PFSK-1 (cell line): ENCODE results near the gene OSBPL2.

ENCODE experiments used
- FOXP2 ChIP-seq: optimal IDR thresholded peaks from 2 replicates; pipeline ENCODE3; 2011; ENCODE audit warnings: borderline replicate concordance, control low read depth, inconsistent platforms; ENCODE audit not compliant: insufficient read depth; ENCODE audit errors: extremely low read length, extremely low read depth
- POLR2AphosphoS5 ChIP-seq: IDR thresholded peaks from 2 replicates; pipeline ENCODE4 v1.6.1; 2012; ENCODE audit warnings: low read depth, mild to moderate bottlenecking, control low read depth, low read length, moderate library complexity
- SIN3A ChIP-seq: IDR thresholded peaks from 2 replicates; pipeline ENCODE4 v1.6.1; 2012; ENCODE audit warnings: mild to moderate bottlenecking, low read length, moderate library complexity, borderline replicate concordance; ENCODE audit not compliant: insufficient read depth
- TAF1 ChIP-seq: IDR thresholded peaks from 2 replicates; pipeline ENCODE4 v1.6.1; 2012; ENCODE audit warnings: low read length, control low read depth, borderline replicate concordance; ENCODE audit not compliant: insufficient read depth
- TF ChIP-seq, protein P1 (sequence below), 2 experiments: IDR thresholded peaks; 2 replicates each; pipeline versions ENCODE4 v1.6.1 to v1.8.0; 2011 to 2012; ENCODE audit warnings: low read depth in 2 of 2, low read length in 2 of 2, control low read depth in 1 of 2, inconsistent platforms in 1 of 2, mild to moderate bottlenecking in 1 of 2, moderate library complexity in 1 of 2; ENCODE audit not compliant: insufficient read depth in 1 of 2

OSBPL2 gene

DNA sequence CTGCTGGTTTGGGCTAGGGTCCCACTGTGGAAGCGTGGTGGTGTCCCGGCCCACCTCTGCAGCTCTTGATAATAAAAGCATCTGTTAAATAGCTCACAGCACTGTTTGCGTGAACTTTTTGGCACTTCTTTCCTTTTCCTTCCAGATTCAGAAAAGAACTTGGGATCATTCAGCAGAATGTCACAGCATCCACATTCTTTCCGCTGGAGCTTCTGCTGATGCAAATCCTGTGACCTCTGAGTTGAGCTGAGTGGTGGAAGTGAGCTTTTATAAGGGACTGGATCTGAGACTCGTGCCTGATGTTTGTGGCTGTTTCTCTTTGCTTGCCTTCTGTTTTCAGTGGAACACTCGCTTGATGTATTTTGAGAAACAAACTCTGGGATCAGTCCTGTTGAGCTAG, 3.9 kb downstream of the OSBPL2 start:
- TF ChIP-seq FOXP2: no peak
- TF ChIP-seq TAF1: no peak
- TF ChIP-seq POLR2AphosphoS5: no peak
- TF ChIP-seq, protein P1, sequence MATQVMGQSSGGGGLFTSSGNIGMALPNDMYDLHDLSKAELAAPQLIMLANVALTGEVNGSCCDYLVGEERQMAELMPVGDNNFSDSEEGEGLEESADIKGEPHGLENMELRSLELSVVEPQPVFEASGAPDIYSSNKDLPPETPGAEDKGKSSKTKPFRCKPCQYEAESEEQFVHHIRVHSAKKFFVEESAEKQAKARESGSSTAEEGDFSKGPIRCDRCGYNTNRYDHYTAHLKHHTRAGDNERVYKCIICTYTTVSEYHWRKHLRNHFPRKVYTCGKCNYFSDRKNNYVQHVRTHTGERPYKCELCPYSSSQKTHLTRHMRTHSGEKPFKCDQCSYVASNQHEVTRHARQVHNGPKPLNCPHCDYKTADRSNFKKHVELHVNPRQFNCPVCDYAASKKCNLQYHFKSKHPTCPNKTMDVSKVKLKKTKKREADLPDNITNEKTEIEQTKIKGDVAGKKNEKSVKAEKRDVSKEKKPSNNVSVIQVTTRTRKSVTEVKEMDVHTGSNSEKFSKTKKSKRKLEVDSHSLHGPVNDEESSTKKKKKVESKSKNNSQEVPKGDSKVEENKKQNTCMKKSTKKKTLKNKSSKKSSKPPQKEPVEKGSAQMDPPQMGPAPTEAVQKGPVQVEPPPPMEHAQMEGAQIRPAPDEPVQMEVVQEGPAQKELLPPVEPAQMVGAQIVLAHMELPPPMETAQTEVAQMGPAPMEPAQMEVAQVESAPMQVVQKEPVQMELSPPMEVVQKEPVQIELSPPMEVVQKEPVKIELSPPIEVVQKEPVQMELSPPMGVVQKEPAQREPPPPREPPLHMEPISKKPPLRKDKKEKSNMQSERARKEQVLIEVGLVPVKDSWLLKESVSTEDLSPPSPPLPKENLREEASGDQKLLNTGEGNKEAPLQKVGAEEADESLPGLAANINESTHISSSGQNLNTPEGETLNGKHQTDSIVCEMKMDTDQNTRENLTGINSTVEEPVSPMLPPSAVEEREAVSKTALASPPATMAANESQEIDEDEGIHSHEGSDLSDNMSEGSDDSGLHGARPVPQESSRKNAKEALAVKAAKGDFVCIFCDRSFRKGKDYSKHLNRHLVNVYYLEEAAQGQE (IDR thresholded peaks at IDR 0.05; ENCODE audit: insufficient read depth in 1 of 2, low read depth in 2 of 2, low read length in 2 of 2): no peak
- no peak for TF ChIP-seq SIN3A

GRCh38 chr20:62243106-62243505, 4.8 kb downstream of the OSBPL2 start:
- TF ChIP-seq FOXP2 (no peak), POLR2AphosphoS5 (no peak), SIN3A (no peak), TAF1 (no peak)
- TF ChIP-seq, protein P1 (IDR thresholded peaks at IDR 0.05; ENCODE audit: insufficient read depth in 1 of 2, low read depth in 2 of 2, low read length in 2 of 2): no peak

DNA sequence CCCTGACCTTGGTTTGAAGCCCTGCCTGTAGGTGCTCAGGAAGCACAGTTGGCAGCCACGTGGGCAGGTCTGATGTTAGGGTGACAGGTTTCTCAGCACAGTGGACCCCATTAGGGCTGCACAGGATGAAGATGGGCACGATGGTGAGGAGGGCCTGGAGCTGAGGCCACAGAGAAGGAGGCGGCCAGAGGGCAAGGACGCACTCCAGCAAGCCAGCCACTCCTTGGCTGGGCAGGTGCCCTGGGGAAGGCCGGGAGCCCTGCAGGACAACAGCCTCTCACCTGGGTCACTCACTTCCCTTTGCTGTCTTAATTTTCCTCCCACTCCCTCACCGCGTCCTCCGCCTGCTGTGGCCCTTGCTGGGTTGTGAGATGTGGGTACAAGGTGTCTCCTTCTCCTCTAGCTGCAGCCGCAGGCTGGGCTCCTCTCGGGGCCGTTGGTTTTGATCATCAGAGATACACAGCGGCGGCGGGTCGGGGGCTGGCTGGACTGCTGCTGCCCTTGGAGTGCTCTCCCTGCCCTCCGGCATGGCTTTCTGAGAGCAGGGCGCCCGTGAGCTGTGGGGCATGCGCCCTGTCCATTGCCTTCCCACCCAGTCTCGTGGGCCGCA, 5.7 kb downstream of the OSBPL2 start:
- no peak for TF ChIP-seq POLR2AphosphoS5
- no peak for TF ChIP-seq TAF1
- TF ChIP-seq, protein P1 (IDR thresholded peaks at IDR 0.05; ENCODE audit: insufficient read depth in 1 of 2, low read depth in 2 of 2, low read length in 2 of 2): no peak
- no peak for TF ChIP-seq FOXP2
- TF ChIP-seq SIN3A: no peak

DNA sequence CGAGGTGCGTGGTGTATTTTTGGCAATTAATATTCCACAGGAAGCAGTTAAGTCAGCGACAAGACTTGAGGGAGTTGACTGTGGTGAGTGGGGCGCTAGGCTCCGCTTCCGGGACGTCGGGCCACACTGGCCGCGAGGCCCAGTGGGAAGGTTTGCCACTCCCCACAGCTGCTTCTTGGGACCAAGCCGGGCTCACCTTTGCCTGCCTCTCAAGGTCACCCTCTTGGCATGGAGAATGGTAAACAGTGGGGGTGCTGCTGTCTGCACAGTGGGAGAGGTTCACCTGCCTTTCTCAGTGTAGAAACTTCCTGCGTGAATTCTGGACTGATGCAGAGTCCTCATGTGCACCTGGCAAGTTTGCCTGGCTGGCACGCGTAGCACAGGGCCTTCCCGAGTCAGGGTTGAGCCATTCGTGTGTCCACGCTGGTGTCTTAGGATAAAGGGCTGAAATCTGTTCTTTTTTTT, 6.4 kb downstream of the OSBPL2 start:
- TF ChIP-seq, protein P1 (IDR thresholded peaks at IDR 0.05; ENCODE audit: insufficient read depth in 1 of 2, low read depth in 2 of 2, low read length in 2 of 2): no peak
- TF ChIP-seq SIN3A (no peak), TAF1 (no peak), POLR2AphosphoS5 (no peak), FOXP2 (no peak)

DNA sequence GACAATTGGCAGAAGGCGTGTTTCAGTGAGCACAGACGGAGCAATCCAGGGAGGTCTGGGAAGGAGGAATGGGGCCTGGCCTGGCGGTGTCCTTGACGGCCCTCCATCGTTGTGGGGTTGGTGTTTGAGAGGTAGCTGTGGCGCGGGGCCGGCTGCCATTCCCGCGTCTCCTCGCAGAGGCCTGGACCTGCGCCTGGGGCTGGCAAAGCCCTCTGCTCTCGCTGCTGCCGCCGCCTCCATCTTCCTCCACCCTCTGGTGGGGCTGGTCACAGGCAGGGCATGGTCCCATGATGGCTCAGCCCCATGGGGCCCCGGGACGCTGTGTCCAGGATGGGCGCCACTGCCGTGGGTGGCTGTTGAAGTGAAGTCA, 7.6 kb downstream of the OSBPL2 start:
- TF ChIP-seq TAF1 (no peak), FOXP2 (no peak), SIN3A (no peak), POLR2AphosphoS5 (no peak)
- TF ChIP-seq, protein P1 (IDR thresholded peaks at IDR 0.05; ENCODE audit: insufficient read depth in 1 of 2, low read depth in 2 of 2, low read length in 2 of 2): no peak
